Choroid plexus epithelial cell (primary cell): ENCODE results near the gene FCRL5.

Experiments used
- DNase-seq: peaks from one replicate; pipeline ENCODE4 v3.0.0-alpha.2; 2010; ENCODE audit warnings: low read depth
- H3K4me3 ChIP-seq: 2 replicates; pipeline ENCODE4 v1.5.1; 2011; ENCODE audit warnings: low read depth, mild to moderate bottlenecking, control low read depth, low read length, moderate library complexity
- CTCF ChIP-seq: conservative IDR thresholded peaks from 2 replicates; pipeline ENCODE4 v1.5.1; 2011; ENCODE audit warnings: low read depth, mild to moderate bottlenecking, control low read depth, inconsistent platforms, low read length, moderate library complexity

The FCRL5 gene

GRCh38 chr1:157483635-157484034 is 68.7 kb downstream of the FCRL5 start:
- no peak for TF ChIP-seq CTCF
- DNase-seq, result no peak
- no peak overlapping the region for H3K4me3 ChIP-seq

GRCh38 chr1:157482717-157483116 is 69.6 kb downstream of the FCRL5 start:
- no peak for TF ChIP-seq CTCF
- no peak for DNase-seq
- no peak overlapping the region for H3K4me3 ChIP-seq

GRCh38 chr1:157482174-157482573 is 70.1 kb downstream of the FCRL5 start:
- DNase-seq, result no peak

GRCh38 chr1:157478030-157478429 is 74.3 kb downstream of the FCRL5 start:
- TF ChIP-seq CTCF, result no peak
- no peak for DNase-seq
- H3K4me3 ChIP-seq, result no peak overlapping the region

More at GRCh38 chr1:157482174-157482573, 70.1 kb downstream of the FCRL5 start:
- H3K4me3 ChIP-seq, result no peak overlapping the region
- TF ChIP-seq CTCF, result no peak

GRCh38 chr1:157477419-157477818 is 74.9 kb downstream of the FCRL5 start:
- no peak overlapping the region for H3K4me3 ChIP-seq
- TF ChIP-seq CTCF, result no peak
- DNase-seq, result no peak

- TF ChIP-seq CTCF, result no peak
Observed at GRCh38 chr1:157472959-157473358, 79.4 kb downstream of the FCRL5 start.

GRCh38 chr1:157472056-157472701 is 80.1 kb downstream of the FCRL5 start:
- no peak for DNase-seq
- TF ChIP-seq CTCF, result no peak

More at GRCh38 chr1:157472959-157473358, 79.4 kb downstream of the FCRL5 start:
- no peak for DNase-seq
- no peak overlapping the region for H3K4me3 ChIP-seq

More at GRCh38 chr1:157472056-157472701, 80.1 kb downstream of the FCRL5 start:
- no peak overlapping the region for H3K4me3 ChIP-seq
